ENCODE measurements around the gene SGMS2. TPM values are rescaled to one million over a fixed set of nuclear protein-coding genes. Genes with fewer than 3 reads are reported as not detected.

The SGMS2 gene
- not detected in 2 replicates for total RNA-seq
- total RNA-seq (2013): 0.47 TPM
- polyA plus RNA-seq: 0.04 and 0.12 TPM in 2 replicates
- polyA minus RNA-seq: 0.21 and 1.5 TPM in 2 replicates

DNA sequence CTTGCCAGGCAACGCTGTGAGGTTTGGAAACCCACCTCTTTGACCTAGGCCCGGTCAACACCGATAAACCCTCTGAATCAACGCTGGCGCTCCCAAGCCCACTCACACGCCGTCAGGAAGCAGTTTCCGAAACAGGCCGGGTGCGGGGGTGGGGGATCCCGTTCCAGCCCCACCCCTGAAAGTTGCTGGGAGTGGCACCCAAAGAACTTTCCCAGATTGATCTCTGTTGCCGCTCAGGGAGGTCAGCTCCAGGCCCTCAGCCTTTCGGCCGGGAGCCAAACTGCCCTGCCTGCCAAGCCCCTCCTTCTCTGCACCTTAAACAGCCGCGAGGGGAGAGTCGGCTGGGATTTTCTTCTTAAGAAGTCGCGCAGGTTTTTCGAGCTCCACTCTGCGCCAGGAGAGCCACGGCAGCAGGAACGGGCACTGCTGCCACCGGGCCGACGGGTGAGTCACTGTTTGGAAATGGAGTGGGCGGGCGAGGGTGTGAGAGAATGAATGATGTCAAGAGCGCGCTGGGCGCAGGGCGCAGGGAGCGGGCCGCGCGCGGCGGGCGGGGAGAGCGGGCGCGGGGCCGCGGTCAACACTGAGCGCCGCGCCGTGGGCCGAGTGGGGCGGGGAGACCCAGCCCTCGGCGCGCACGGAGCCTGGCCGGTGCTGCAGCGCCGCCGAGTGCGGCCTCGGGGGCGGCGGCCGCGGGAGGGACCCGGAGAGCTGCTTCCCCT, at the start of gene SGMS2:
Gene SGMS2 (plus strand): TSS at position 583 of the 722 bp plus-strand sequence. CDS start 70,622 bp downstream, outside the sequence.
- Histone ChIP-seq H3K4me1 (ENCODE audit: control insufficient read depth in 2 of 2, insufficient read depth in 2 of 2, low read length in 2 of 2) (peaks cover 6 to 11% of the 10 kb centered on the region in 2 donors), H4K20me1 (ENCODE audit: control insufficient read depth, insufficient read depth, low read length, poor library complexity, severe bottlenecking) (no peaks in the 10 kb centered on the region), H3K9me3 (ENCODE audit: control extremely low read depth in 1 of 3, control insufficient read depth in 2 of 3, insufficient read depth in 1 of 3, low read length in 2 of 3) (peaks cover 0 to 5% (median 0%) of the 10 kb centered on the region in 3 donors), H2AFZ (ENCODE audit: insufficient read depth, low read depth, low read length, poor library complexity, severe bottlenecking) (peak within 1 kb of the TSS; percentile 28), H3K27ac (ENCODE audit: low read length in 2 of 2) (no peak within 1 kb of the TSS), H3K79me2 (ENCODE audit: control insufficient read depth, insufficient read depth, low read length) (no peaks in the 10 kb centered on the region), H3K36me3 (replicated peaks in 1 of 2; ENCODE audit: control extremely low read depth in 1 of 2, control insufficient read depth in 1 of 2, extremely low read depth in 1 of 2, insufficient read depth in 2 of 2, low read length in 1 of 2) (no peaks in the 10 kb centered on the region), H3K4me2 (replicated peaks; ENCODE audit: low read depth, low read length, poor library complexity, severe bottlenecking) (peak within 1 kb of the TSS; percentile 63), H3K27me3 (replicated peaks in 1 of 4; ENCODE audit: control extremely low read depth in 1 of 4, control insufficient read depth in 3 of 4, insufficient read depth in 4 of 4, low read length in 3 of 4) (peaks cover 0 to 19% (median 10%) of the 10 kb centered on the region in 4 experiments), H3K4me3 (ENCODE audit: control extremely low read depth in 1 of 5, extremely low read depth in 1 of 5, insufficient read depth in 1 of 5, low read depth in 2 of 5, low read length in 4 of 5) (peak within 1 kb of the TSS in 1 of 5 experiments; percentile 25), H3K9ac (ENCODE audit: low read length) (no peak within 1 kb of the TSS)
- H3K9me3 Mint-ChIP-seq (ENCODE audit: insufficient read depth): no peaks in the 10 kb centered on the region
- ATAC-seq (ENCODE audit: low read depth) (no peak), DNase-seq (peak; percentile 11)
- ChIA-PET CTCF (no interaction called here), POLR2A (no interaction called here)
- peak within 1 kb of the TSS; percentile 78 for H3K4me3 Mint-ChIP-seq
- intact Hi-C loops (cut with micrococcal nuclease): no loop called here
- H3K27ac Mint-ChIP-seq: no peak within 1 kb of the TSS
- 3% methylated on average over 65 of the region's 65 CpGs for whole genome bisulfite sequencing (ENCODE audit: insufficient coverage)
- H3K4me1 Mint-ChIP-seq: peaks cover 13% of the 10 kb centered on the region
- TF ChIP-seq, protein P1, sequence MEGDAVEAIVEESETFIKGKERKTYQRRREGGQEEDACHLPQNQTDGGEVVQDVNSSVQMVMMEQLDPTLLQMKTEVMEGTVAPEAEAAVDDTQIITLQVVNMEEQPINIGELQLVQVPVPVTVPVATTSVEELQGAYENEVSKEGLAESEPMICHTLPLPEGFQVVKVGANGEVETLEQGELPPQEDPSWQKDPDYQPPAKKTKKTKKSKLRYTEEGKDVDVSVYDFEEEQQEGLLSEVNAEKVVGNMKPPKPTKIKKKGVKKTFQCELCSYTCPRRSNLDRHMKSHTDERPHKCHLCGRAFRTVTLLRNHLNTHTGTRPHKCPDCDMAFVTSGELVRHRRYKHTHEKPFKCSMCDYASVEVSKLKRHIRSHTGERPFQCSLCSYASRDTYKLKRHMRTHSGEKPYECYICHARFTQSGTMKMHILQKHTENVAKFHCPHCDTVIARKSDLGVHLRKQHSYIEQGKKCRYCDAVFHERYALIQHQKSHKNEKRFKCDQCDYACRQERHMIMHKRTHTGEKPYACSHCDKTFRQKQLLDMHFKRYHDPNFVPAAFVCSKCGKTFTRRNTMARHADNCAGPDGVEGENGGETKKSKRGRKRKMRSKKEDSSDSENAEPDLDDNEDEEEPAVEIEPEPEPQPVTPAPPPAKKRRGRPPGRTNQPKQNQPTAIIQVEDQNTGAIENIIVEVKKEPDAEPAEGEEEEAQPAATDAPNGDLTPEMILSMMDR (IDR thresholded peaks at IDR 0.05): no peak
- TF ChIP-seq EZH2 (IDR thresholded peaks at IDR 0.05; ENCODE audit: borderline replicate concordance, insufficient read depth, low read depth, low read length, poor library complexity, severe bottlenecking): no peak
- H3K27me3 Mint-ChIP-seq: peaks cover 64% of the 10 kb centered on the region

DNA sequence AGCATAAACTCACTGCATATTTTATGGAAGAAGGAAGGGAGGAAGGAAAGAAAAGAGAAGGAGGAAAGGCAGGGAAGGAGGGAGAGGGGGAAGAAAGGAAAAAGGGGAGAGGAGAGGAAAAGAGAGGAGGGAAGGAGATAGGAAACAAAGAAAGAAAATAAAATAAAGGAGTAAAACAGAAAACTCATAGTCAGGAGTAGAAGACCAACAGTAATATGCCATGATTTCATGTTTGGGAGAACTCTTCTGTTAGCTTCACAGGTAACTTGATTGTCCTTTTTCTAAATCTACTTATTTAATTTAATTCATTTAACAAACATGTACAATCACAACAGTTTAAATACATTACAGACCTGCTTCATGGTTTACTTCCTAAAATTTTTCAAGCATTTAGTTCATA, 46.8 kb upstream of the SGMS2 start:
- H2AFZ ChIP-seq (ENCODE audit: insufficient read depth, low read depth, low read length, poor library complexity, severe bottlenecking): no peak overlapping the region

More for the DNA sequence above, 46.8 kb upstream of the SGMS2 start:
- Histone ChIP-seq H3K27ac (ENCODE audit: low read length in 2 of 2) (no peak overlapping the region), H3K79me2 (ENCODE audit: control insufficient read depth, insufficient read depth, low read length) (no peaks in the 10 kb centered on the region), H3K9ac (ENCODE audit: low read length) (no peak overlapping the region), H3K27me3 (replicated peaks in 1 of 4; ENCODE audit: control extremely low read depth in 1 of 4, control insufficient read depth in 3 of 4, insufficient read depth in 4 of 4, low read length in 3 of 4) (no peaks in the 10 kb centered on the region), H3K4me2 (replicated peaks; ENCODE audit: low read depth, low read length, poor library complexity, severe bottlenecking) (no peak overlapping the region), H3K9me3 (ENCODE audit: control extremely low read depth in 1 of 3, control insufficient read depth in 2 of 3, insufficient read depth in 1 of 3, low read length in 2 of 3) (peaks cover 2 to 13% (median 3%) of the 10 kb centered on the region in 3 donors), H3K4me3 (ENCODE audit: control extremely low read depth in 1 of 5, extremely low read depth in 1 of 5, insufficient read depth in 1 of 5, low read depth in 2 of 5, low read length in 4 of 5) (no peak overlapping the region), H3K4me1 (ENCODE audit: control insufficient read depth in 2 of 2, insufficient read depth in 2 of 2, low read length in 2 of 2) (no peaks in the 10 kb centered on the region), H3K36me3 (replicated peaks in 1 of 2; ENCODE audit: control extremely low read depth in 1 of 2, control insufficient read depth in 1 of 2, extremely low read depth in 1 of 2, insufficient read depth in 2 of 2, low read length in 1 of 2) (no peaks in the 10 kb centered on the region), H4K20me1 (ENCODE audit: control insufficient read depth, insufficient read depth, low read length, poor library complexity, severe bottlenecking) (no peaks in the 10 kb centered on the region)
- intact Hi-C loops (cut with micrococcal nuclease): no loop called here
- no peak for TF ChIP-seq EZH2 (IDR thresholded peaks at IDR 0.05; ENCODE audit: borderline replicate concordance, insufficient read depth, low read depth, low read length, poor library complexity, severe bottlenecking)
- TF ChIP-seq, protein P1 (IDR thresholded peaks at IDR 0.05): no peak
- DNase-seq (no peak), ATAC-seq (ENCODE audit: low read depth) (no peak)
- H3K27me3 Mint-ChIP-seq: peaks cover 7% of the 10 kb centered on the region
- ChIA-PET CTCF (no interaction called here), POLR2A (no interaction called here)
- peaks cover 4% of the 10 kb centered on the region for H3K9me3 Mint-ChIP-seq (ENCODE audit: insufficient read depth)
- H3K4me3 Mint-ChIP-seq: no peak overlapping the region
- H3K27ac Mint-ChIP-seq: no peak overlapping the region
- no peaks in the 10 kb centered on the region for H3K4me1 Mint-ChIP-seq

Data from B cell (primary cell).